Middle frontal gyrus (tissue), 1 donor: ENCODE data around the gene NSMF.

Experiments
- DNase-seq: peaks from one replicate; pipeline ENCODE4 v3.0.0-alpha.2; 2015; ENCODE audit warnings: low spot score; ENCODE audit errors: extremely low spot score

NSMF gene

DNA sequence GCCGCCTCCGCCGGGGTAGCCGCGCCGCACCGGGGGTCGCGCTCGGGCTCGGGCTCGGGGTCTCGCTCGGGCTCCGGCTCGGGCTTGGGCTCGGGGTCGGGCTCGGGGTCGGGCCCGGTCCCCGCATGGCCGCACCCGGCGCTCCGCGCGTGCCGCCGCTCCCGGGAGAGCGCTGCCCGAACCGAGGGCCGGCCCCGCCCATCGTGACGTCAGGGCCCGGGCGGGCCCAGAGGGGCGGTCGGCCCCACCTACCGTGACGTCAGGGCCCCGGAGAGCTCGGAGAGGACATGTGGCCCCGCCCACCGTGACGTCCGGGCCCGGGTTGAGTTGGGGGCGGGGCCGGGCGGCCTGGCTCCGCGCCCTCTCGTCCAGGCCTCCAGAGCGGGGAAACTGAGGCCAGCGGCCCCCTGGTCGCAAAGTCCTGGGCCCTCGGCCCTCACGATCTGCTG lies at the start of gene NSMF:
NSMF (minus strand) TSS at position 183 of the 449 bp plus-strand sequence. CDS start 232 bp downstream, outside the sequence.
- peak; percentile 94 for DNase-seq

DNA sequence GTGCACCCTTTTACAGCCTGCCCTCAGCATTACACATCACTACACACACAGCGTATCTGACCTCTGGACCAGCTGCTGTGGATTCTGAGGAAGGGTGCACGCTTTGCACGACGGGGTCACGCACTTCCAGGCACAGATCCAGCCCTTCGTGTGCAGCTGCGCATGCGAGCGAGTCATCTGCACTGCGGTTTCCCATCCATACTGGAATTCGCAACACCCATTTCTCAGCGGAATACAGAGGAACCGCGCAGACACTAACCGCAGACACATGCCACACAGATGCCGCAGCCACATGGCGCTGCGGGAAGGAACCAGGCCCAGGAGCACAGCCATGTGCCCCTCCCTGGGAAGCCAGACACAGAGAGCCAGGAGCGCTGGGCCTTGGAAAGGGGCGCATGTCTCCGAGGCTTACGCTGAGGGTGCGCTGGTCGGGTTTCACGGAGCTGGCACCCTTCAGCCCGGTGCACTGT lies 47.6 kb upstream of the NSMF start:
- no peak for DNase-seq

- no peak for DNase-seq
Observed at GRCh38 chr9:137506274-137506673, 47.1 kb upstream of the NSMF start.

DNA sequence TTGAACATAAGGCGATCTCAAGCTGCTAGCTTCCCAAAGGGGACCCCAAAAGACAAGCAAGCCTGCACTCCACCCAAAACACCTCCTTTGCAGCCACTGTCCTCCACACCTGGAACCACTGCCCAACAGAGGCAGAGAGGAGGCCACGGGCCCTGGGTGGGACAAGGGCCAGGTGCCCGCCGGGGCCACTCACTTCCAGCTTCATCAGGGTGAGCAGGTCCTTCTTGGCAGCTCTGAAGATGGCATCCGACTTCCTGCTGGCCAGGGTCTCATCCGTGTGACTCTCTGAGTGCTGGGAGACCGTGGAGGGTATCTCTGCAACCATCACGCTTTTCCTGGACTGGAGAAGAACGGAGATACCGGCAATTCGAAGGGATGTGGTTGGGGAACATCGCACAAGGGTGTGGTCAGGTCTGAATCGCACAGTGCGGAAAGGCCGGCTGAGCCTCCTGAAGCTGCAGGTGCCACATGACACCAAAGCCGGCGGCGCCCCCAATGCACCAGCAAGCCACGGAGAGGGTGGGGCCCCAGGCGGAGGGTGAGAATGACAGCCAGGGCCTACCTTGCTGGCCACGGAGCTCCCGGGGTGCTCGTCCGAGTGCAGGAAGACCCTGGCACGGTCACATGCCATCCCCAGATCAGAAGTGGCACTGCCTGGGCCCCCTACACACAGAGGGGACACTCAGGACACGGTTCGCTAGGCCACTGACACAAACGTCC lies 46.4 kb upstream of the NSMF start:
- DNase-seq, result no peak

DNA sequence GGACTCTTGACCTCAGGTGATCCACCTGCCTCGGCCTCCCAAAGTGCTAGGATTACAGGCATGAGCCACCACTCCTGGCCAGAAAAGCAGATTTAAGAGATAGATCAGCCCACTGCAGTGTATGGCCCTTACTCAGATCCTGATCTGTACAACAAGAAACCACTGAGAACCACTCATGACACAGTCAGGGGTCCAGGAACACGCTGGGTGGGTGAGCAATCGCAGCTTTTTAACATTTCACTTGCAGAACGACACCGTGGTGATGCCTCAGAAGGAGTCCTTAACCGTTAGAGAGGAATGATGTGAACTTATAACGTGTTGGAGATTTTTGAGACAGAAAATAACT lies 45.3 kb upstream of the NSMF start:
- DNase-seq, result no peak

- no peak for DNase-seq
Observed at GRCh38 chr9:137502008-137502911, 43.1 kb upstream of the NSMF start.

DNA sequence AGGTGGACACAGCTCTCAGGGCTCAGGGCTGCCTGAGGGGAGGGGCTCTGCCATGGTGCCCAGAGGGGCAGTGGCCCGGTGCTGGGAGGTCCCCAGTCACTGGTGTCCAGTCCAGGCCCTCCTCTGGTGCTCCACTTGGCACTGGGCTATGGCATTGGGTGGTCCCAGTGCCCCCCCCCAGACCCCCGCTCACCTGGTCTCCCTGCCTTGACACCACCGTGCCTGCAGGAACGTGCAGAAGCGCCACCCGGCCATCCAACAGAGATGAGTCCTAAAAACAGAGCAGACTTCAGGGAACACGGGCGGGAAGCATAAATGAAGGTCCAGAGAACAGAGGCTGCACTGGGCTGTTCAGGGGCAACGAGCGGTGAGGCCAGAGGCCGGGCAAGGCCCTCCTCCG lies 42.3 kb upstream of the NSMF start:
- DNase-seq, result no peak

GRCh38 chr9:137500666-137501397 lies 41.7 kb upstream of the NSMF start:
- no peak for DNase-seq

- no peak for DNase-seq
Observed at GRCh38 chr9:137499858-137500661, 40.9 kb upstream of the NSMF start.

GRCh38 chr9:137499416-137499815 lies 40.3 kb upstream of the NSMF start:
- no peak for DNase-seq

- no peak for DNase-seq
Observed at GRCh38 chr9:137498720-137499150, 39.6 kb upstream of the NSMF start.

DNA sequence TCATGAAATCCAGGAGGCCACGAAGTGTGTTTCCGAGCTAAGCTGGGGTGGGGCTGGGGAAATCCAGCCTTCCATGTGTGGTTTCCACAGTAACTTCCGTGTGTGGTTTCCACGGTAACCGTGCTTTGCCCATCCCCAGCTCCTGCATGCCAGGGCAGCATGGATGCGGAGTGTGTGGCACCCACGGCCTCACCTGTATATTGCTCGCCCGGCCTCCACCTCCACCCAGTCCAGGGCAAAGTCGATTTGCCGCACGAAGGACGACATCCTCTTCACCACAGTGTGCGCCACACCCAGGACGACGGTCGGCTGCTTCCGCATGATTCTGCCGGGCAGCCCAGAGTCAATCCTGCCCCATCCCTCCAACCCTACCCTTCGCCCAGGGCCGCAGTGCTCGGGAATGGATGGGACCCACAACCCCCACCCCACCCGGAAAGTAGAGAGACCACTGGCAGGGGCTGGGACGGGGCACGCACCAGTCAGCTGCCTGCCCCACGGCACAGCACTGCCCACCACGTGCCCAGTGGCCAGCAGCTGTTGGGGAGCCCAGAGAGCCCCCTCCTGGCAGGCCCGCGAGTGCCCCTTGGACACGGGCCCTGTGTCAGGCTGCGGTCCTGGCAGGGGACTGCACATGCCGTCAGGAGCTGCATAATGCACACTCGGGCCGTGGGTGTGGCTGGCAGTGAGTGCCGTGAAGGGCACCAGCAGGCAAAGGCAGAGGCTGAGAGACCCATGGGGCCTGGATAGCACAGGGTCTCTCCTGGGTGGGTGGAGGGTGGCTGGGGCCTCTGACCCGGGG lies 39.0 kb upstream of the NSMF start:
- DNase-seq, result no peak

- no peak for DNase-seq
Observed at GRCh38 chr9:137496601-137497375, 37.7 kb upstream of the NSMF start.

GRCh38 chr9:137494550-137495351 lies 35.6 kb upstream of the NSMF start:
- DNase-seq, result no peak

DNA sequence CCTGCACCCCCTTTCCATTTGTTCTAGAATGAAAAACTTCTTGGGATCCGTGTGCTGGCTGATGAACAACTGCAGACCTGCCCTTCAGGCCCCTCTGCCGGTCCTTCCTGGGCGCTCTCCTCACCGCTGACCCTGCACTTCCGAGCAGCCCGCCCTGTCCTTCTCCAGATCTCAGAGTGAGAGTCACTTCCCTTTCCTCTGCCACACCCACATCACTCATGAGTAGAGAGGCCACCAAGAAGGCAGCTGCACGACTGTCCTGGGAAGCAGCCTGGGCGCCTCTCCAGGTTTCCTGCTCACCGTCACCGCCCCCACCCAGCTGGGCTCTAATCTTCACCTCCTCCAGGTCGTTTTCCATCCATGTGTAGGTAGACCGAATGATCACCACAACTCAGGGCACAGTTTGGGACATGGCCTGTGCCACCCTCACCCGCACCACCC lies 35.0 kb upstream of the NSMF start:
- DNase-seq, result no peak

GRCh38 chr9:137493364-137494103 lies 34.4 kb upstream of the NSMF start:
- no peak for DNase-seq

GRCh38 chr9:137492464-137493363 lies 33.6 kb upstream of the NSMF start:
- DNase-seq, result no peak
